ENCODE measurements around the gene RPGRIP1L. TPM values are rescaled to one million over a fixed set of nuclear protein-coding genes. Genes with fewer than 3 reads are reported as not detected.
"Not testable (repeated sequence)": the region's sequence is repeated elsewhere in the genome, so short reads cannot be mapped to it uniquely, and the experiment has no call there.

RPGRIP1L gene
- total RNA-seq, 1 donor: 22.0 TPM

DNA sequence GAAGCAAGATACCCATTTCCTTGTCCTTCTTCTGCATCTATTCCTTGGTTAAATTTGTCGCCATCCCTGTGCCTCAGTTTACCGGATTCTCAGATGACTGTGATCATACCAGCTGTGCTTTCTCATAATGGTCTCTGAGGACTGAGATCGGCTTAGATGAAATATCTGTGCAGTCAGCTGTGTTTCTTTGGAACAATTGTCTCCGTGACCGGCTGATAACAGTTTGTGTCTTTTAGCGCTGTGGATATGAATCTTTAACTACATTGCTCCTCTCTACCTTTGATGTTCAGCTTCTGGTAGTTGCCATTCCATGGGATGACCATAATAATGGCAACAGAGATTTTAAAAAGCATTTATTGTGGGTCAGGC is 770 bp upstream of the RPGRIP1L start:
- TF ChIP-seq, protein P1, sequence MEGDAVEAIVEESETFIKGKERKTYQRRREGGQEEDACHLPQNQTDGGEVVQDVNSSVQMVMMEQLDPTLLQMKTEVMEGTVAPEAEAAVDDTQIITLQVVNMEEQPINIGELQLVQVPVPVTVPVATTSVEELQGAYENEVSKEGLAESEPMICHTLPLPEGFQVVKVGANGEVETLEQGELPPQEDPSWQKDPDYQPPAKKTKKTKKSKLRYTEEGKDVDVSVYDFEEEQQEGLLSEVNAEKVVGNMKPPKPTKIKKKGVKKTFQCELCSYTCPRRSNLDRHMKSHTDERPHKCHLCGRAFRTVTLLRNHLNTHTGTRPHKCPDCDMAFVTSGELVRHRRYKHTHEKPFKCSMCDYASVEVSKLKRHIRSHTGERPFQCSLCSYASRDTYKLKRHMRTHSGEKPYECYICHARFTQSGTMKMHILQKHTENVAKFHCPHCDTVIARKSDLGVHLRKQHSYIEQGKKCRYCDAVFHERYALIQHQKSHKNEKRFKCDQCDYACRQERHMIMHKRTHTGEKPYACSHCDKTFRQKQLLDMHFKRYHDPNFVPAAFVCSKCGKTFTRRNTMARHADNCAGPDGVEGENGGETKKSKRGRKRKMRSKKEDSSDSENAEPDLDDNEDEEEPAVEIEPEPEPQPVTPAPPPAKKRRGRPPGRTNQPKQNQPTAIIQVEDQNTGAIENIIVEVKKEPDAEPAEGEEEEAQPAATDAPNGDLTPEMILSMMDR (IDR thresholded peaks at IDR 0.05; ENCODE audit: insufficient read depth, low read depth, low read length): no peak
- peak overlapping the region; percentile 80 for H3K4me3 ChIP-seq (ENCODE audit: low read depth, low read length)
- no peak for DNase-seq (ENCODE audit: low read depth)

DNA sequence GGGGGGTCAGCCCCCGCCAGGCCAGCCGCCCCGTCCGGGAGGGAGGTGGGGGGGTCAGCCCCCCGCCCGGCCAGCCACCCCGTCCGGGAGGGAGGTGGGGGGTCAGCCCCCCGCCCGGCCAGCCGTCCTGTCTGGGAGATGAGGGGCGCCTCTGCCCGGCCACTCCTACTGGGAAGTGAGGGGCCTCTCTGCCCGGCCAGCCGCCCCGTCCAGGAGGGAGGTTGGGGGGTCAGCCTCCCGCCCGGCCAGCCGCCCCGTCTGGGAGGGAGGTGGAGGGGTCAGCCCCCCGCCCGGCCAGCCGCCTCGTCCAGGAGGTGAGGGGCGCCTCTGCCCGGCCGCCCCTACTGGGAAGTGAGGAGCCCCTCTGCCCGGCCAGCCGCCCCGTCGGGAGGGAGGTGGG is 5.4 kb downstream of the RPGRIP1L start:
- not testable (repeated sequence) for DNase-seq (ENCODE audit: low read depth); H3K4me3 ChIP-seq (ENCODE audit: low read depth, low read length)

DNA sequence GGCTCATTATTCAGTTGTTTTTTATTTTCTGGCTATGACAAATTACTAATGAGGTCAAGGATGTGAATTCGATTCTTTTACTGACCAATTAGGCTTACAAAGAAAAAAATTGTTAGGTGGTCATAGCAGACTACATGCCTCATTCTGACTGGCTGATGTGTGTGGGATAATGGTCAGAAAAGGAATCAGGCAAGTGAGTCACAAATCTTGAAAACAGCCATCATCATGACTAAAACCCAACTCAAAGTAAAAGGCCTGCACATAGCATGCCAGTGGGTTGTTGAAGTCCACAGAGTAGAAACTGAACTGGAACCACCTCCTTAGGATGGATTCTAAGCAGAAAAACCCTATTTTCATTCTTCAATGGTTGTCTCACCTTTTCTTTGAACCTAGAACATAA is 8.6 kb downstream of the RPGRIP1L start:
- TF ChIP-seq, protein P1 (IDR thresholded peaks at IDR 0.05; ENCODE audit: insufficient read depth, low read depth, low read length): no peak
- DNase-seq (ENCODE audit: low read depth): no peak
- H3K4me3 ChIP-seq (ENCODE audit: low read depth, low read length): no peak overlapping the region

DNA sequence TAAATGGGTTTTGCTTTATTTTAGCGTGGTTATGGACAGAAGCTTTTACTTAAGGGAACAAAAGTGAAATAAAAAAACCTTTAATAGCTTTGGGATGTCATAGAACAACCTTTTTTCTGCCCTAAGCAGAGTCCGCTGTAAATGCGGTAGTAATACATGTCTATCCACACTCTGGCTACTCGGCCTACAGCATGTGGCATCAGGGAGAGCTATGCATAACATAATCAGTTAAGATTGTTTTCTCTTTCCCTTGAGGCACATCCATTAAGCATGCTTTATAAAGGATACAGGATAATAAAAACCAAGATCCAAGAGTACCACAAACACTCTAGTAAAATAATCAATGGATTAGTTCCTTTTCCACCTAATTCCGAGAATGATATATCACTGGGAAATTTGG is 10.3 kb downstream of the RPGRIP1L start:
- no peak for DNase-seq (ENCODE audit: low read depth)
- TF ChIP-seq, protein P1 (IDR thresholded peaks at IDR 0.05; ENCODE audit: insufficient read depth, low read depth, low read length): no peak
- no peak overlapping the region for H3K4me3 ChIP-seq (ENCODE audit: low read depth, low read length)

DNA sequence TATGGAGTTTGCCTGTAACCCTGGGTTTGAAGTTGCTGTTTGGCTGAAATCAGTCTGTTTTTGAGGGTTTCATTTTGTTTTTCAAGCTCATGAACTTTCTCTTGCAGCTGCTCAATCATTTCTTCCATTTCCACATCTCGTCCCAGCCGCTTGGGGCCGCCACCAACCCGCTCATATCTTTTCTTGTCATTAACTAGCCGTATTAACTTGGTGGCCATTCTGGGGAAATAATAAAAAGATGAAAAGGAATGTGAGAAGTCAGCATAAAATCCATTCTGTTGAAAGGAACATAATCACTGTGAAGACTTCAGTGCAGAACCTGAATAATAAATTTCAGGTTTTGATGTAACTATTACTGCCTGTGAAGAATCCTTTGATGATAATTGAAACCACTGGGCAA is 11.5 kb downstream of the RPGRIP1L start:
- no peak for DNase-seq (ENCODE audit: low read depth)
- H3K4me3 ChIP-seq (ENCODE audit: low read depth, low read length): no peak overlapping the region
- TF ChIP-seq, protein P1 (IDR thresholded peaks at IDR 0.05; ENCODE audit: insufficient read depth, low read depth, low read length): peak; percentile 39

DNA sequence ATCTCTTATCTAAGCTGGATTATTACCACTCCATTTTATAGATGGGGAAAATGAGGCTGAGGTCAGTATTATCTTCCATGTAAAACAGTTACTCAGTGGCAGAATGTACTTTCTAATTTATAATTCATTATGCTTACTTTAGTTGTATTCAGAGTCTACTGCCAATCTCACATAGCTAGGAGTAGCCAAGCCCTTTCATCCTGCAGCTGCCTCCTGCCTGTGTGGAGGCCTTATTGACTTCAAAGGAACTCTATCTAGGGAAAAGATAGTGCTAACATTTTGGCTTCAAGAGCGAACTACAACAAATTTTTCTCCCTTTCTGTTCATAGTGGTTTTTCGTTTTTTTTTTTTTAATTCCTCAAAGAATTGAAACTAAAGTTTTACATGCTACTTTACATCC is 12.9 kb downstream of the RPGRIP1L start:
- no peak overlapping the region for H3K4me3 ChIP-seq (ENCODE audit: low read depth, low read length)
- DNase-seq (ENCODE audit: low read depth): no peak
- TF ChIP-seq, protein P1 (IDR thresholded peaks at IDR 0.05; ENCODE audit: insufficient read depth, low read depth, low read length): no peak

DNA sequence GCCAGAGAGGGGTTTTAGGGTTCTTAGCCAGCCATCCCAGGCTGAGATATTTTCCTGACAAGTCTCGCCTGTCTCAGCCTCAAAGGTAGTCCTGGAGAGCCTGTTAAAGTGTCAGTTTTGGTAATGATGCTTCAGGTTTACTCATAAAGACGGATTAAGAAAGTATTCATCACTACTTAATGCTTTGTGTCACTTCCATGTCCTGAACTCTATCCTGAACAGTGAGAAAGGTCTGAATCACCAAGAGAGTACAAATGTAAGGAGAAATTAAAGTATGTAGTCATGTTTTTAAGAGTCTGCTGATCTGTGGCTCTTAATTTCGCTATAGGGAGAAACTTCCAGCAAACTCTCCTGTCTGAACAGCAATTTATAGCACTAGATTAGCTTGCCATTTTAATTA is 14.0 kb downstream of the RPGRIP1L start:
- H3K4me3 ChIP-seq (ENCODE audit: low read depth, low read length): no peak overlapping the region
- no peak for DNase-seq (ENCODE audit: low read depth)
- TF ChIP-seq, protein P1 (IDR thresholded peaks at IDR 0.05; ENCODE audit: insufficient read depth, low read depth, low read length): no peak

Data from fibroblast of villous mesenchyme (primary cell).